Type B pancreatic cell (in vitro differentiated cells): ENCODE data around the gene TTC24. TPM values are rescaled to one million over a fixed set of nuclear protein-coding genes. Genes with fewer than 3 reads are reported as not detected.
"Not testable (repeated sequence)": the region's sequence is repeated elsewhere in the genome, so short reads cannot be mapped to it uniquely, and the experiment has no call there.

Source experiments
- DNase-seq: peaks from one replicate; pipeline ENCODE4 v3.0.0; 2021; ENCODE audit warnings: mixed read lengths; ENCODE audit not compliant: unreplicated experiment; ENCODE audit errors: extremely low spot score
- H3K27ac Mint-ChIP-seq: 2 replicates; pipeline ENCODE4 v1.8.0; 2021; ENCODE audit warnings: mild to moderate bottlenecking, mixed read lengths
- H3K27me3 Mint-ChIP-seq: 2 replicates; pipeline ENCODE4 v1.8.0; 2021; ENCODE audit warnings: mixed read lengths
- H3K36me3 Mint-ChIP-seq: 2 replicates; pipeline ENCODE4 v1.8.0; 2021; ENCODE audit warnings: mixed read lengths
- H3K4me1 Mint-ChIP-seq: one replicate; pipeline ENCODE4 v1.8.0; 2021; ENCODE audit warnings: mixed read lengths; ENCODE audit not compliant: unreplicated experiment
- H3K4me3 Mint-ChIP-seq: 2 replicates; pipeline ENCODE4 v1.8.0; 2021; ENCODE audit warnings: mild to moderate bottlenecking, mixed read lengths
- H3K9me3 Mint-ChIP-seq: 2 replicates; pipeline ENCODE4 v1.8.0; 2021; ENCODE audit warnings: mixed read lengths
- total RNA-seq: library from RNA; stranded (reverse); gene quantifications from 2 replicates; pipeline ENCODE4 v1.2.1, GENCODE V29; 2021; ENCODE audit warnings: low replicate concordance
- TF ChIP-seq, protein P1 (sequence below): fragments of 200-600 bp; sonication (generic); conservative IDR thresholded peaks from 2 replicates; pipeline ENCODE4 v1.5.0; 2021; ENCODE audit warnings: antibody characterized with exemption, mild to moderate bottlenecking

TTC24 gene
- total RNA-seq, 1 donor from 2014 or later = not detected

DNA sequence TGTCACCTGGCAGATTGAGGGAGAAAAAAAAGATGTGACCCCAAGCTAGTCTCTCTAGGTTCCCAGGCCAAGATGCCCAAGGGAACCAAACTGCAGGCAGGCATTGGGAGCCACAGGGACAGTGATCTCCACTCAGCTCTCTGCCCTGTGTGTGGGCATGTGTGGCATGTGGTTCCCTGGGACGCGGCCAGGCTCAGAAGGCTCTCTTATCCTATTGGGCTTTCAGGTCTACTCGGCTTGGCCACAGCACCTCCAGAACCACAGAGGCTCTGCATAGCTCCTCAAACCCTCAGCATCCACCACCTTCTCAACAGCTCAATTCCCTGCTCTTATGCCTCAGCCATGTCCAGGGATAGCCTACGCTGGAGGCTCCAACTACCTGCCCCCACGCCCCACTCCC, 29.2 kb upstream of the TTC24 start:
- H3K9me3 Mint-ChIP-seq = no peaks in the 10 kb centered on the region
- H3K4me1 Mint-ChIP-seq = no peaks in the 10 kb centered on the region
- DNase-seq = no peak
- H3K4me3 Mint-ChIP-seq = no peak overlapping the region
- no peak overlapping the region for H3K27ac Mint-ChIP-seq
- peaks cover 10% of the 10 kb centered on the region for H3K36me3 Mint-ChIP-seq
- H3K27me3 Mint-ChIP-seq = no peaks in the 10 kb centered on the region
- TF ChIP-seq, protein P1, sequence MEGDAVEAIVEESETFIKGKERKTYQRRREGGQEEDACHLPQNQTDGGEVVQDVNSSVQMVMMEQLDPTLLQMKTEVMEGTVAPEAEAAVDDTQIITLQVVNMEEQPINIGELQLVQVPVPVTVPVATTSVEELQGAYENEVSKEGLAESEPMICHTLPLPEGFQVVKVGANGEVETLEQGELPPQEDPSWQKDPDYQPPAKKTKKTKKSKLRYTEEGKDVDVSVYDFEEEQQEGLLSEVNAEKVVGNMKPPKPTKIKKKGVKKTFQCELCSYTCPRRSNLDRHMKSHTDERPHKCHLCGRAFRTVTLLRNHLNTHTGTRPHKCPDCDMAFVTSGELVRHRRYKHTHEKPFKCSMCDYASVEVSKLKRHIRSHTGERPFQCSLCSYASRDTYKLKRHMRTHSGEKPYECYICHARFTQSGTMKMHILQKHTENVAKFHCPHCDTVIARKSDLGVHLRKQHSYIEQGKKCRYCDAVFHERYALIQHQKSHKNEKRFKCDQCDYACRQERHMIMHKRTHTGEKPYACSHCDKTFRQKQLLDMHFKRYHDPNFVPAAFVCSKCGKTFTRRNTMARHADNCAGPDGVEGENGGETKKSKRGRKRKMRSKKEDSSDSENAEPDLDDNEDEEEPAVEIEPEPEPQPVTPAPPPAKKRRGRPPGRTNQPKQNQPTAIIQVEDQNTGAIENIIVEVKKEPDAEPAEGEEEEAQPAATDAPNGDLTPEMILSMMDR = no peak

DNA sequence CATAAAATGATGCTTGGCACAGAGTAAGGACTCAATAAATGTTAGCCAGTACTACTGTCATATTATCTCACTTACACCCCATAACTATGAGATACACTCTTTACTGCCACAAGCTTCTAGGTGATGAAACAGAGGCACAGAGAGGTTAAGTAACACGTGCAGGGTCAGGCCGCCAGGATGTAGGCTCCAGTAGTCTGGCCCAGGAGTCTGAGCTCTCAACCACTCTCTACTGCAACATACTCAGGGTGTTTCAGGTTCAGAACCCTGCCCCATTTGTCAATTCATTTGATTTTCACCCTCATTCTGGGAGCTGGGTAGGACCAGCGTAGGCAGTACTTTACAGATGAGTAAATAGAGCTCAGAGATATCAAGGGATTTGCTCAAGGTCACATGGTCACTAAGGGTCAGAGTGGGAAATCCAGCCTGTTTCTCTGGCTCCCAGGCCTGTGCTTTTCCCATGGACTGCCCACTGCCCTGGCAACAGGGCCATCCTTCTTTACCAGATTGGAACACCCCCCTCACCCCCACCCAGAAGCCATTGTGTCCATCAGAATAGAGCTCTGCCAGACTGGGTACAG, 28.4 kb upstream of the TTC24 start:
- TF ChIP-seq, protein P1 = no peak
- H3K27ac Mint-ChIP-seq = no peak overlapping the region
- peaks cover 10% of the 10 kb centered on the region for H3K36me3 Mint-ChIP-seq
- DNase-seq = no peak
- no peak overlapping the region for H3K4me3 Mint-ChIP-seq
- H3K27me3 Mint-ChIP-seq = no peaks in the 10 kb centered on the region
- no peaks in the 10 kb centered on the region for H3K4me1 Mint-ChIP-seq
- no peaks in the 10 kb centered on the region for H3K9me3 Mint-ChIP-seq

DNA sequence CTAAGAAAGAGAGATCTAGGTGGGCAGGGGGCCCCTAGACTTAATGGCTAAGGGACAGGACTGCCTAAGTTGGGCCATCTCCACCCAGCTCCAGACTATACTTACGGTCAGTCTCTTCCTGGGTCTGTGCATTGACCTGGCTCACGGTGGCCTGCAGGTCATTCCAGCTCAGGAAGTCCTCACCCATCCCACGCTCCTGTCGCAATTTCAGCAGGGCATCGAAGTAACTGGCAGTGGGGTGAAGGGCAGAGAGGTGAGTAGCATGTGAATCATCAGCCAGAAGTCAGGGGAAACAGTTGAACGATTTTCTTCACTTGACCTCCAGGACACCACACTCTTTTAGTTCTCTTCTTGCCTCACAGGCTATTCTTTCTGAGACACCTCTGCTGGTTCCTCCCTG, 27.7 kb upstream of the TTC24 start:
- H3K4me1 Mint-ChIP-seq = no peaks in the 10 kb centered on the region
- H3K36me3 Mint-ChIP-seq = peaks cover 10% of the 10 kb centered on the region
- no peak overlapping the region for H3K4me3 Mint-ChIP-seq
- no peaks in the 10 kb centered on the region for H3K27me3 Mint-ChIP-seq
- TF ChIP-seq, protein P1 = no peak
- no peak for DNase-seq
- no peak overlapping the region for H3K27ac Mint-ChIP-seq
- no peaks in the 10 kb centered on the region for H3K9me3 Mint-ChIP-seq

DNA sequence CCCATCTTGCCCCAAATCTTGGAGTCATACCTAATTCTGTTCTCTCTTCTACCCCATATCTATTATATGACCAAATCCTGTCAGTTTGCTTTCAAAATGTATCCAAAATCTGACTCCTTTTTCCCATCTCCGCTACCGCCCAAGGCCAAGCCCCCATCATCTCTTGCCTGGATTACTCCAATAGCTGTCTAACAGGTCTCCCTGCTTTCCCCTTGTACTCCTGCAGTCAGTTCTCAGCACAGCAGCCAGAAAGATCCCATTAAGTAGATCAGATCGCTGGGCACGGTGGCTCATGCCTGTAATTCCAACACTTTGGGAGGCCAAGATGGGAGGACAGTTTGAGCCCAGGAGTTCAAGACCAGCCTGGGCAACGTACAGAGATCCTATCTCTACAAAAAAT, 27.0 kb upstream of the TTC24 start:
- DNase-seq = no peak
- no peaks in the 10 kb centered on the region for H3K9me3 Mint-ChIP-seq
- no peak overlapping the region for H3K4me3 Mint-ChIP-seq
- peaks cover 10% of the 10 kb centered on the region for H3K36me3 Mint-ChIP-seq
- H3K4me1 Mint-ChIP-seq = no peaks in the 10 kb centered on the region
- TF ChIP-seq, protein P1 = no peak
- no peak overlapping the region for H3K27ac Mint-ChIP-seq
- no peaks in the 10 kb centered on the region for H3K27me3 Mint-ChIP-seq

DNA sequence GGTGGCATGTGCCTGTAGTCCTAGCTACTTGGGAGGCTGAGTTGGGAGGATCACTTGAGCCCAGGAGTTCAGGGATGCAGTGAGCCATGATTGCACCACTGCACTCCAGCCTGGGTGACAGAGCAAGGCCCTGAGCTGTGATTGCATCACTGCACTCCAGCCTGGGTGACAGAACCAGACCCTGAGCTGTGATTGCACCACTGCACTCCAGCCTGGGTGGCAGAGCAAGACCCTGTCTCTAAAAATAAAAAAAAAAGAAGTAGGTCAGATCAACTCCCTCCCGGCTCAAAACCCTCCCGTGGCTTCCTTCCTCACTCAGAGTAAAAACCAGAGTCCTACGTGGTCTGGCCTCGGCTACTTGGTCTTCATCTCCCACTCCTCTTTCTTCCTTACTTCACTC, 26.6 kb upstream of the TTC24 start:
- H3K27me3 Mint-ChIP-seq, DNase-seq, H3K4me1 Mint-ChIP-seq, H3K9me3 Mint-ChIP-seq, H3K27ac Mint-ChIP-seq, H3K4me3 Mint-ChIP-seq: not testable (repeated sequence)
- peaks cover 10% of the 10 kb centered on the region for H3K36me3 Mint-ChIP-seq

DNA sequence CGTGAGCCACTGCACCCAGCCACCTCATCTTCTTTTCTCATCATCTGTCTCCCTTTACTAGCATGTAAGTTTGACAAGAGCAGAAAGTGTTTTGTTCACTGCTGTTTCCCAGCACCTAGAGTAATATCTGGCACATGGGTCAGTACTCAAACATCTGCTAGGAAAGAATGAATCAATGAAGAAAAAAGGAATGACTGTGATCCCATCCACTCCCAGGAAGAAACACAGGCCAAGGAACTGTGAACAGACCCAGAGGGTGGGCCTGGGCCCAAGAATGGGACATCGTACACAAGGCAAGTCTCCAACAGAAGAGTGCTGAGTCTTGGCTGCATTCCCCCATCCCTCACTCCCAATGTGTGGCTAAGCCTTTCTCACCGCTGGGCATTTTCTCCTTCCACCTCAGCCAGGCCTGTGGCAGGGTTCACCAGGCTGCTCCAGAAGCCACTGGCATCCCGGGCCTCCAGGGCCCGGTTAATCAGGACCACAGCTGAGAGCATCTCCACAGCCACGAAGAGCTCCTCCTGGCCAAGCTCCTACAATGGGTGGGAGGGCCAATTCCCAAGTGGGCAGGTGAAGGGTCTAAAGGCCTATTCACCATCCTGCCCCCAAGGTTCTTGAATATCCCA, 25.6 kb upstream of the TTC24 start:
- DNase-seq = no peak
- TF ChIP-seq, protein P1 = no peak
- H3K27me3 Mint-ChIP-seq = no peaks in the 10 kb centered on the region
- peaks cover 10% of the 10 kb centered on the region for H3K36me3 Mint-ChIP-seq
- H3K9me3 Mint-ChIP-seq = no peaks in the 10 kb centered on the region
- H3K27ac Mint-ChIP-seq = no peak overlapping the region
- H3K4me1 Mint-ChIP-seq = no peaks in the 10 kb centered on the region
- no peak overlapping the region for H3K4me3 Mint-ChIP-seq
